ENCODE data around the gene SHISA8.

GRCh38 chr22:41910050-41911000 is 4.5 kb downstream of the SHISA8 start:
- TF ChIP-seq ZNF274 (IDR thresholded peaks at IDR 0.05; ENCODE audit: low read depth, low read length) (no peak), SUZ12 (IDR thresholded peaks at IDR 0.05; ENCODE audit: extremely low read depth, insufficient read depth, insufficient read length) (peak; percentile 48)
